Thyroid gland (tissue), 4 donors: Measurements from ENCODE around the gene CARMIL1. TPM values are rescaled to one million over a fixed set of nuclear protein-coding genes. Genes with fewer than 3 reads are reported as not detected.
A peak's percentile ranks its signal among the peaks of the same experiment; 100 is the strongest.

Source experiments
- DNase-seq, 2 donors: peaks; one replicate each; pipeline ENCODE4 v3.0.0-alpha.2; 2019
- H3K27ac ChIP-seq, 3 donors: fragments of 200-600 bp; sonication (generic); 1 replicate in 2 of 3; 2 replicates in 1 of 3; pipeline ENCODE4 v1.5.1; 2016 to 2019; ENCODE audit warnings: mild to moderate bottlenecking in 1 of 3, moderate library complexity in 1 of 3
- H3K27me3 ChIP-seq: fragments of 200-600 bp; sonication (generic); one replicate; pipeline ENCODE4 v1.5.1; 2019
- H3K36me3 ChIP-seq, 2 donors: fragments of 200-600 bp; sonication (generic); one replicate each; pipeline ENCODE4 v1.5.1; 2016 to 2019
- H3K4me1 ChIP-seq, 2 donors: fragments of 200-600 bp; sonication (generic); one replicate each; pipeline ENCODE4 v1.5.1; 2017 to 2019
- H3K4me3 ChIP-seq, 3 donors: fragments of 200-600 bp; sonication (generic); replicated peaks in 1 of 3; 1 replicate in 2 of 3; 2 replicates in 1 of 3; pipeline ENCODE4 v1.5.1; 2016; ENCODE audit warnings: mild to moderate bottlenecking in 1 of 3
- H3K9me3 ChIP-seq: fragments of 200-600 bp; sonication (generic); one replicate; pipeline ENCODE4 v1.5.1; 2017
- CTCF ChIP-seq, 6 experiments: fragments of 200-600 bp in 3 of 6; fragments of 450-650 bp in 3 of 6; sonication (generic) in 3 of 6; IDR thresholded peaks; one replicate each; pipeline ENCODE4 v1.5.1; 2016 to 2019; ENCODE audit warnings: antibody characterized with exemption in 6 of 6, mild to moderate bottlenecking in 2 of 6, inconsistent platforms in 1 of 6, moderate library complexity in 1 of 6
- POLR2A ChIP-seq, 2 donors: fragments of 450-650 bp; IDR thresholded peaks; one replicate each; pipeline ENCODE4 v1.6.1; 2017; ENCODE audit warnings: antibody characterized with exemption in 2 of 2, mild to moderate bottlenecking in 2 of 2, moderate library complexity in 1 of 2
- WGBS, 2 donors: methylation state at CpG; one replicate each; pipeline ENCODE4 v1.1.5; 2017; 5-methylcytosine and 5-hydroxymethylcytosine counted together
- intact Hi-C: fragments of 100-400 bp; cut with DNase I; formaldehyde crosslinking; loops from one replicate; pipeline ENCODE4 v1.15.1; 2023
- total RNA-seq, 4 donors: library from RNA; depleted of rRNA; stranded (reverse); fragments of >200 nt; gene quantifications; one replicate each; pipeline ENCODE4 v1.2.3, GENCODE V29; 2016

CARMIL1 gene
- 10 to 100 TPM; 24.7 to 34.4 (median 30.7) TPM for total RNA-seq

GRCh38 chr6:25278914-25279747, at the start of gene CARMIL1:
Gene CARMIL1 (plus strand): TSS chr6:25279374. CDS start chr6:25279796, 422 bp downstream.
- 0% methylated on average over 52 to 67 of the region's 81 CpGs for WGBS, 2 donors
- TF ChIP-seq POLR2A (IDR thresholded peaks at IDR 0.05) (peak in 1 of 2 donors; percentile 87), CTCF (IDR thresholded peaks at IDR 0.05) (peak; percentile 19 to 90 (median 73))
- Histone ChIP-seq H3K27ac (peak within 1 kb of the TSS; percentile 64 to 86 (median 67)), H3K9me3 (no peaks in the 10 kb centered on the region), H3K36me3 (no peaks in the 10 kb centered on the region), H3K4me3 (peak within 1 kb of the TSS; percentile 60 to 88 (median 84)), H3K4me1 (peaks cover 5 to 14% of the 10 kb centered on the region in 2 donors), H3K27me3 (no peaks in the 10 kb centered on the region)
- intact Hi-C loops: loop anchor here (5.0 kb wide), 1 partner anchor 208 kb away; no protein-coding TSS in a partner anchor
- peak; percentile 94 to 95 for DNase-seq

- WGBS, 2 donors: 70 to 76% methylated on average over 1 of the region's 1 CpG
- intact Hi-C loops: loop anchor here (10.0 kb wide), 1 partner anchor 325 kb away; no protein-coding TSS in a partner anchor
- H3K27ac ChIP-seq: no peak overlapping the region
- no peaks in the 10 kb centered on the region for H3K9me3 ChIP-seq
- no peaks in the 10 kb centered on the region for H3K4me1 ChIP-seq
- no peak overlapping the region for H3K4me3 ChIP-seq
- no peaks in the 10 kb centered on the region for H3K36me3 ChIP-seq
- H3K27me3 ChIP-seq: no peaks in the 10 kb centered on the region
- no peak for TF ChIP-seq CTCF (IDR thresholded peaks at IDR 0.05)
- TF ChIP-seq POLR2A (IDR thresholded peaks at IDR 0.05): no peak
- no peak for DNase-seq
Measured at GRCh38 chr6:25229671-25230321, 49.4 kb upstream of the CARMIL1 start.

GRCh38 chr6:25232479-25232878, 46.7 kb upstream of the CARMIL1 start:
- H3K36me3 ChIP-seq: no peaks in the 10 kb centered on the region
- H3K9me3 ChIP-seq: no peaks in the 10 kb centered on the region
- no peak for DNase-seq
- no peaks in the 10 kb centered on the region for H3K4me1 ChIP-seq
- H3K4me3 ChIP-seq: no peak overlapping the region
- no peaks in the 10 kb centered on the region for H3K27me3 ChIP-seq
- 80 to 85% methylated on average over 13 of the region's 13 CpGs for WGBS, 2 donors
- H3K27ac ChIP-seq: no peak overlapping the region
- intact Hi-C loops: no loop called here
- TF ChIP-seq POLR2A (IDR thresholded peaks at IDR 0.05) (no peak), CTCF (IDR thresholded peaks at IDR 0.05) (no peak)

GRCh38 chr6:25233226-25233625, 45.9 kb upstream of the CARMIL1 start:
- WGBS, 2 donors: 83 to 98% methylated on average over 1 of the region's 1 CpG
- intact Hi-C loops: no loop called here
- Histone ChIP-seq H3K4me3 (no peak overlapping the region), H3K4me1 (no peaks in the 10 kb centered on the region), H3K27ac (no peak overlapping the region), H3K9me3 (no peaks in the 10 kb centered on the region), H3K36me3 (no peaks in the 10 kb centered on the region), H3K27me3 (no peaks in the 10 kb centered on the region)
- DNase-seq: no peak
- TF ChIP-seq POLR2A (IDR thresholded peaks at IDR 0.05) (no peak), CTCF (IDR thresholded peaks at IDR 0.05) (no peak)

- H3K36me3 ChIP-seq: no peaks in the 10 kb centered on the region
- no peak overlapping the region for H3K4me3 ChIP-seq
- 89 to 92% methylated on average over 3 of the region's 3 CpGs for WGBS, 2 donors
- no peak overlapping the region for H3K27ac ChIP-seq
- intact Hi-C loops: no loop called here
- no peaks in the 10 kb centered on the region for H3K9me3 ChIP-seq
- no peaks in the 10 kb centered on the region for H3K4me1 ChIP-seq
- no peak for TF ChIP-seq CTCF (IDR thresholded peaks at IDR 0.05)
- no peak for TF ChIP-seq POLR2A (IDR thresholded peaks at IDR 0.05)
- H3K27me3 ChIP-seq: no peaks in the 10 kb centered on the region
- no peak for DNase-seq
Measured at GRCh38 chr6:25237579-25237978, 41.6 kb upstream of the CARMIL1 start.
